ENCODE results near the gene RANBP3. TPM values are rescaled to one million over a fixed set of nuclear protein-coding genes. Genes with fewer than 3 reads are reported as not detected.

The RANBP3 gene
- total RNA-seq, 1 donor from 2014 or later: 95.5 TPM

GRCh38 chr19:5908773-5909442 is 69.0 kb downstream of the RANBP3 start:
- intact Hi-C loops (cut with micrococcal nuclease): loop anchor here (10.0 kb wide), 1 partner anchor 284 kb away; the partner anchor contains the start of genes SAFB and SAFB2

GRCh38 chr19:5907241-5907640 is 70.7 kb downstream of the RANBP3 start:
- intact Hi-C loops (cut with micrococcal nuclease): loop anchor here (10.0 kb wide), 1 partner anchor 282 kb away; the partner anchor contains the start of genes SAFB and SAFB2

DNA sequence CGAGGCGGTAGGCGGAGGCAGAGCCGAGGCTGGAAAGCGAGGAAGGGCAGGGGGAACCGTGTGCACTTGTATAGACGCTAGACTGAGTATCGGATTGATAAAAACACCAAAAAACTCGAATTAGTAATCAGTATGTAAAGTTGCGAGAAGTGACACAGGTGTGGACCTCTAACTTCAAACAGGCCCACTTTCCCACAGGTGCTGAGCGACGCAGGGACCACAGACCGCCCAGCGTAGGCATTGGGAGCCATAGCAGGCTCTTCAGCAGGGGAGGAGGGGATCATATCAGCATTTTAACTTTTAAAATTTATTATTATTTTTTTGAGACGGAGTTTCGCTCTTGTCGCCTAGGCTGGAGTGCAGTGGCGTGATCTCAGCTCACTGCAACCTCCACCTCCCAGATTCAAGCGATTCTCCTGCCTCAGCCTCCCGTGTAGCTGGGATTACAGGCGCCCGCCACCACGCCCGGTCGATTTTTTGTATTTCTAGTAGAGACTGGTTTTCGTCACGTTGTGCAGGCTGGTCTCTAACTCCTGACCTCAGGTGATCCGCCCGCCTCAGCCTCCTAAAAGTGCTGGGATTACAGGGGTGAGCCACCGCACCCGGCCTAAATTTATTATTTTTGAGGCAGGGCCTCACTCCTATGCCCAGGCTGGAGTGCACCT is 72.7 kb downstream of the RANBP3 start:
- intact Hi-C loops (cut with micrococcal nuclease): loop anchor here (10.0 kb wide), 1 partner anchor 280 kb away; the partner anchor contains the start of genes SAFB and SAFB2

DNA sequence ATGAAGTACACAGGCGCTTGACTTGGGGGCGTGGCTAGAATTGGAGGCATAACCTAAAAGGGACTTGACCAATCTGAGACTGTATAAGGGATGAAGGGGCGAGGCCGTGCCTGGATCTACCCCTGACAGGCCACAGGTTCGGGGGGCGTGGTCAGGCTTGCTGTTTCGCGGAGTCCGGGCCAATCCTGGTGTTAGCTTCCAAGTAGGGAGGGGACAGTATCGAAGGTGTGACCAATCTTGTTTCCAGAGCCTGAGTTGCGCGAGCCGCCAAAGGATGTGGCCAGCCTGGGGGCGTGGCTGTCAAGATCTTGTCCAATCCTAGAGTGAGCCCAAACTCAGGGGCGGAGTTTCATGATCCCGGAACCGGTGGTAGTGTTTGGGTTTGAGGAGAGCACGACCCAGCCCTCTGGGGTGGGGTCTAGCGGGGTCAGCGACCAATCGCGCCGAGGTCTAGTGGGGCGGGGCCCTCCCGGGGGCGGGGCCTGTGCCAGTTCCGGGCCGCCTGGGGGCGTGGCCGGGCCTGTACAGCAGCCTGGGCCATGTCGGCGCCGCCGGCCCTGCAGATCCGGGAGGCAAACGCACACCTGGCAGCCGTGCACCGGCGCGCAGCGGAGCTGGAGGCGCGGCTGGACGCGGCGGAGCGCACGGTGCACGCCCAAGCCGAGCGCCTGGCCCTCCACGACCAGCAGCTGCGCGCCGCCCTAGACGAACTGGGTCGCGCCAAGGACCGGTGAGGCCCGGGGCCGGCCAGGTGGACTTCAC is 73.4 kb downstream of the RANBP3 start, which contains the start of gene VMAC:
Gene VMAC (plus strand): TSS at position 521 of the 762 bp plus-strand sequence. CDS start 19 bp downstream, at position 540.
- intact Hi-C loops (cut with micrococcal nuclease): loop anchor here (1.0 to 10.0 kb wide), 11 partner anchors 48 to 521 kb away; partner anchors contain the start of genes CATSPERD, LONP1, MICOS13 and RANBP3

- intact Hi-C loops (cut with micrococcal nuclease): loop anchor here (1.0 to 10.0 kb wide), 11 partner anchors 49 to 522 kb away; partner anchors contain the start of genes CATSPERD, LONP1, MICOS13 and RANBP3
These were observed 74.2 kb downstream of the RANBP3 start, which contains the start of gene NDUFA11 for GRCh38 chr19:5903624-5904351. NDUFA11 (minus strand) TSS chr19:5903790; CDS start chr19:5903708, 82 bp downstream.

GRCh38 chr19:5903056-5903623 is 74.8 kb downstream of the RANBP3 start:
- intact Hi-C loops (cut with micrococcal nuclease): loop anchor here (5.0 to 10.0 kb wide), 3 partner anchors 49 to 294 kb away; partner anchors contain the start of genes SAFB and SAFB2

GRCh38 chr19:5900976-5901375 is 77.0 kb downstream of the RANBP3 start:
- intact Hi-C loops (cut with micrococcal nuclease): loop anchor here (5.0 to 10.0 kb wide), 3 partner anchors 51 to 296 kb away; partner anchors contain the start of genes SAFB and SAFB2

- intact Hi-C loops (cut with micrococcal nuclease): loop anchor here (5.0 to 10.0 kb wide), 3 partner anchors 52 to 297 kb away; partner anchors contain the start of genes SAFB and SAFB2
These were observed 78.0 kb downstream of the RANBP3 start for GRCh38 chr19:5899728-5900526.

DNA sequence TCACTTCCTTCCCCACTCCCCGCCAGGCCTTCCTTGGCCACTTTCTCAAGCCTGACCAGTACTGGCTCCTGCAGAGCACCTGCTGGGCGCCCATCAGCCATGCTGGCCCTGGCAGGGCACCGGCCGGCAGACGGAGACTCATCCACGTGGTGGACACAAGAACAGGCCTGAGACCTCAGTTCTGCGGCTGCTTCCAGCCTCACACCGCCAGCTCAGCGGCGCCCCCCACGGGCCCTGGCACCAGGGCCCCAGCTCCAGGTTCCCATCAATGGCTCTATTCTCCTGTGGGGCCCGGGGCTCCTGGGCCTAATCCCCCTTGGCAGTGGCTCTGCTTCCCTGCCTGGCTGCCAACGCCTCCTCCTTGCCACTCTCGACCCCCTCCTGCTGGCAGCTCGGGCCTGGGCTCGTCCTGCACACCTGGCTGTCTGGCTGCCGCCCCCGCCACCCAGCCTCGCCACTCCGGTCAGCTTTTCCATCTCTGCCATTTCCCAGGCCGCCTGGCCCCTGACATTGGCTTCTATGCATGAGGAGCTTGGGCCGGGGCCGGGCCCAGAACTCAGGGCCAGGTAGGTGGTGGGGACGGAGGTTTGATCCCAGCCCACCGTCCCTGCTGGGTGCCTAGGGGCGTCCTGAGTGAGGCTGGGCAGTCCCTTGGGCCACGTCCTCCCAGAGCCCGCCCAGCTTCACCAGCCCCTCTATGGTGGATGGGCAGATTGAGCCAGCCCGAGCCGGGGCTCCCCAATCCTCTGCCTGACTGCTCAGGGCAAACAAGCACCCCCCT is 80.6 kb downstream of the RANBP3 start:
- intact Hi-C loops (cut with micrococcal nuclease): no loop called here

DNA sequence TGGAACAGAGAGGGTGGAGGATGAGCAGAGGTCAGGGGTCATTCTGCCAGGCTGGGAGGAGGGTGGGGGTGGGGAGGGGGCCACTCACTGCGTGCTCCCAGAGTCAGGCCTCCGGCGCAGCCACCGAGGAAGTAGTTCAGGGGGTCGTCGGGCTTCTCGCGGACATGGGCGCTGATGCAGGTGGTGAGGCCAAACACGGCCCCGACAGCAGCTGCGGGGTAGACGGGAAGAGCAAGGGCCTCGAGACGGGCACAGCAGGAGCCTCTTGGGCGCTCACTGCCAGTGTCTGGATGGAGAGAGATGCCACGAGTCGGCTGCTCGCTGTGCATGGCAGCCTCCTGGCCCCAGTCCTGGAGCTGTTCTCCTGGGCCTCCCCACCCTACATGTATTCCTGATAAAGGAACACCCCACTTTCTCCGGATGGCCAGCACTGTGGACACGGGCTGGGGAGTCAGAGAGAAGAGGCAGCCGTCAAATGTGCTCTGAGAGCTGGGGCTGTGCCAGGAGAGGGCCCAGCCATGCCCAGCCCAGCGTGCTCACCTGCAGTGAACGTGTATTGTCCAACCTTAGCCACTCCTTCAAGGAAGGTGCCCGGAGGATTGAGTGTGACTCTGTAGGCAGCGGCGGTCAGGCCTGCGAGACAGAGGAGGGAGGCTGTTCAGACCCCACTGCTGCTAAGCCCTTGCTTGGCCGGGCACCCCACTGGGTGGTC is 81.4 kb downstream of the RANBP3 start:
- intact Hi-C loops (cut with micrococcal nuclease): no loop called here

DNA sequence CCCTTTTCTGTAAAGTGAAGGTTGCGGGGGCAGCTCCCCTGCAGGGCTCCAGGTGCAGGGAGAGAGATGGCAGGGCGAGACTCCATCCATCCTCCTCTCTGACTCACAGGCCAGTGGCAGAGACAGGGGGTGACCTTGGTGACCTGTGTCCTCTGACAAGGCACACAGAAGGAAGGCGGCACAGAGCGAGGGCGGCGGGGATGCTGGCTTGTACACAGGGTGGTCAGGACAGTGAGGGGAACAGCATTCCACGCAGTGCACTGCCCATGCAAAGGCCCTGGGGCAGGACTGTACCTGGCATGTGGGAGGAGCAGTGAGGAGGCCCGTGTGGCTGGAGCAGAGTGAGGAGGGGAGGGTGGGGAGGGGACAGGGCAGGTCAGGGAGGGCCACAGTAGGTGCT is 82.0 kb downstream of the RANBP3 start:
- intact Hi-C loops (cut with micrococcal nuclease): no loop called here

DNA sequence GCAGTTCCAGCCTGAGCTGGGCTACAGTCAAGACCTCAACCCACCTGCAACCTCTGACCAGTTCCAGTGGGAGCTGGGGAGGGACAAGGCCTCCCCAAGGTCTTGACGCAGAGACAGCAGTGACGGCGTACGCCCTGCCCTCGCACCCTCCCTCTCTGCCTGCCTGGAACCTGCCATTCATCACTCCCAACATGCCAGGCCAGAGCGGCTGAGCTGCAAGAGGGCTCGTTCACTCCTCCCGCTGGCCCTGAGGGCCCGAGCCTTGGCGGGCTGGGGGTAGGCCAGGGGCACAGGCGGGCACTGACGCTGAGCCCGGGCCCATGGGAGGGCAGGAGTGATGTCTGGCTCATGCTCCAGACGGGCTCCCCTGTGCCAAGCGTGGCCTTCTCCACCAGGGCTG is 82.5 kb downstream of the RANBP3 start:
- intact Hi-C loops (cut with micrococcal nuclease): no loop called here

- intact Hi-C loops (cut with micrococcal nuclease): no loop called here
These were observed 83.1 kb downstream of the RANBP3 start for GRCh38 chr19:5894704-5895349.

DNA sequence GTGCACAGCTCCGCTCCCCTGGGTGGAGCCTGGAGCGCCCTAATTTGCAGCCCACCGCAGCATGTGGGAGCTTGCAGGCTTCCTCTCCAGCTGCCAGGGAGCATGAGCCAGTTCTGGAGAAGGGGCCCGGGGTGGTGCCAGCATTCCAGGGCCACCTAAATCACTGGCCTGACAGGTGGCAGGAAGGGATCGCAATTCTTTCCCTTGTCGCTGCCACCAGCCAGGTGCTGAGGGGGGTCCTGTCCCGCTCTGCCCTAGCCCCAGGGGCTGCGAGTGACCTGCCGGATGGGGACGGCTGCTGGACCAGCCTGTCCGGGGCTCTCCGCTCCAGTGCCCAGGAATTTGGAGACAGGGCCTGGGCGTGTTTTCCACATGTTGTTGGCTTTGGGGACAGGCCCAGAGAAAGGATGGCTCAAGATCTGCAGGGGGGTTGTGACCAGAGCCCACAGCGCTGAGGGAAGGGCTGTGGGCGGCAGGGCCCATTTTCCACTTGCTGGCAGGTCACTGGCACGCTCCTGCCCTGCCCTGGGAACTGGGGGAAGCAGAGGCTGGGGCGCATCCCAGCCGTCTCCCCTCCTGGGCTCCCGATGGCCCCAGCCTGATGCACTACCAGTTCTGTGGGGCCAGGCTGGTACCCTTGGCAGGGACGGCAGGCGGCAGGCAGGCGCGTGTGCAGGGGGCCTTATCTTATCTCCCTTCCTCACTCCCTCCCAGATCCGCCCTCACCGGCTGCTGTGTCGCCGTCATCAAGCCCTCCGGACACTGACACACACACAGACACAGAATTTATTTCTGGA is 83.8 kb downstream of the RANBP3 start:
- intact Hi-C loops (cut with micrococcal nuclease): no loop called here

DNA sequence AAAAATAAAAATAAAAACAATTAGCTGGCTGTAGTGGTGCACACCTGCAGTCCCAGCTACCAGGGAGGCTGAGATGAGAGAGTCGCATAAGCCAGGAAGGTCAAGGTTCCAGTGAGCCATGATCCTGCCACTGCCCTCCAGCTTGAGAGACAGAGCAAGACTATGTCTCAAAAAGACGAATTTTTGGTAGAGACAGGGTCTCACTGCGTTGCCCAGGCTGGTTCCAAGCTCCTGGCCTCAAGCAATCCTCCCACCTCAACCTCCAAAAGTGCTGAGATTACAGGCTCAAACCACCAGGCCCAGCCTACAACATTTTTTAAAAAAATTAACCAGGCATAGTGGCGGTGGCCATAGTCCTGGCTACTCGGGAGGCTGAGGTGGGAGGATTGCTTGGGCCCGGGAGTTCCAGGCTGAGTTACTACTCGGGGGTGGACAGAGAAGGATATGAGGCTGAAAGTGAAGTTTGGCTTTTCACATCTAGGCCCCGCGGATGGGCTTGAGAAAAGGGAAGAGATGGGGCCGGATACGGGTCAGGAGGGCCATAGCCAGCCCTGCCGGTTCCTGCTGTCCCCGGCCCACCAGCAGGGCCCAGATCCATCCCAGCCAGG is 84.5 kb downstream of the RANBP3 start:
- intact Hi-C loops (cut with micrococcal nuclease): no loop called here

DNA sequence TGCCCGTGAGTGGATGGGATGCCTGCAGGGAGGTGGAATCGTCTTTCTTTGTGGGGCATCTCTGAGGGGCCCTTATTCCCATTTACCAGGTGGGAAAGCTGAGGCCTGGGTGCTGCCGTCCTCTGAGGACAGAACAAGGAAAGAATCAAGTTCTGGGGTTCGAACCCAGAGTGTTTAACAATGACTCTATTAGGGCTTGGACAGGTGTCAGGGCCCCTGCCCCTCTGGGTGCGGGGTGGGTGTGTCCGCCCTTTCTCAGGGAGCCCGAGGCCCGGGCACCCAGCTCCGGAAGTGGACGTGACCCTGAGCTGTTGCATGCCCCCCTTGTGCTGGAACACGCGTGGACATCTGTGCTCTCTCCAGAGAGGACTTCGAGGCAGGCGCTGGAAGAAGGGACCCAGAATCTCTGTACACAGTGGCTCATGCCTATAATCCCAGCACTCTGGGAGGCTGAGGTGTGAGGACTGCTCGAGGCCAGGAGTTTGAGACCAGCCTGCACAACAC is 85.1 kb downstream of the RANBP3 start:
- intact Hi-C loops (cut with micrococcal nuclease): loop anchor here (1.0 kb wide), 1 partner anchor 89 kb away; no protein-coding TSS in a partner anchor

Data from T-helper 2 cell treated with Interferon-gamma antibody and Interleukin-4, amounts not matched to agents 100 ng/mL and 5 ng/mL, for 36 hours (primary cell).